WI38 (cell line): Measurements from ENCODE around the gene PITPNB.

Source experiments
- H3K4me3 ChIP-seq: 2 replicates; pipeline ENCODE4 v1.5.1; 2011; ENCODE audit warnings: low read depth, mild to moderate bottlenecking, control low read depth, low read length
- CTCF ChIP-seq: IDR thresholded peaks from 2 replicates; pipeline ENCODE4 v1.5.1; 2012; ENCODE audit warnings: low read depth, mild to moderate bottlenecking, control low read depth, low read length

PITPNB gene

GRCh38 chr22:27880778-27881394 is 38.2 kb downstream of the PITPNB start:
- H3K4me3 ChIP-seq, result no peak overlapping the region
- TF ChIP-seq CTCF, result peak; percentile 36; the same call in 1 of the 2 replicates

- peak; percentile 51 for TF ChIP-seq CTCF
These were observed 39.1 kb downstream of the PITPNB start for GRCh38 chr22:27879923-27880322.

GRCh38 chr22:27878541-27878940 is 40.5 kb downstream of the PITPNB start:
- H3K4me3 ChIP-seq, result no peak overlapping the region
- TF ChIP-seq CTCF, result no peak

More at GRCh38 chr22:27879923-27880322, 39.1 kb downstream of the PITPNB start:
- no peak overlapping the region for H3K4me3 ChIP-seq

GRCh38 chr22:27877501-27877900 is 41.6 kb downstream of the PITPNB start:
- H3K4me3 ChIP-seq, result no peak overlapping the region
- no peak for TF ChIP-seq CTCF

GRCh38 chr22:27876684-27877083 is 42.4 kb downstream of the PITPNB start:
- H3K4me3 ChIP-seq, result no peak overlapping the region
- TF ChIP-seq CTCF, result no peak

- no peak for TF ChIP-seq CTCF
- no peak overlapping the region for H3K4me3 ChIP-seq
These were observed 43.1 kb downstream of the PITPNB start for GRCh38 chr22:27875951-27876350.

- H3K4me3 ChIP-seq, result no peak overlapping the region
- TF ChIP-seq CTCF, result no peak
These were observed 44.3 kb downstream of the PITPNB start for GRCh38 chr22:27874764-27875163.
